PC-3 (cell line): ENCODE results near the gene RHEBL1. TPM values are rescaled to one million over a fixed set of nuclear protein-coding genes. Genes with fewer than 3 reads are reported as not detected.

Experiments
- ATAC-seq: fragments of 200-7000 bp; cut with Tn5 transposase; 2 replicates; pipeline ENCODE4 v1.9.1; 2020; ENCODE audit warnings: mild to moderate bottlenecking, moderate library complexity
- BruUV-seq: library from RNA; stranded (reverse); fragments of 400-500 nt; replicated peaks from 2 replicates; lab custom pipeline; 2021; lab: Mats Ljungman, UMichigan
- CTCF ChIA-PET: fragments of 300-600 bp; sonication (Branson Sonifier 250); formaldehyde crosslinking; loops from one replicate; lab custom pipeline; 2022; ENCODE audit warnings: antibody characterized with exemption; lab: Charles Lee
- POLR2A ChIA-PET: fragments of 300-600 bp; sonication (Branson Sonifier 250); formaldehyde crosslinking; loops from one replicate; lab custom pipeline; 2022; ENCODE audit warnings: antibody characterized with exemption; ENCODE audit not compliant: unreplicated experiment; lab: Charles Lee
- DNase-seq: peaks from one replicate; pipeline ENCODE4 v3.0.0-alpha.2; 2015
- H2AFZ ChIP-seq: fragments of 300-600 bp; sonication (generic); 2 replicates; pipeline ENCODE4 v1.6.0; 2016; ENCODE audit warnings: antibody characterized with exemption, low read length
- H3F3A ChIP-seq: fragments of 300-600 bp; sonication (generic); one replicate; pipeline ENCODE4 v1.6.0; 2017; ENCODE audit warnings: antibody characterized with exemption, low read length, control low read depth, mild to moderate bottlenecking; ENCODE audit not compliant: unreplicated experiment
- H3K27ac ChIP-seq: fragments of 300-600 bp; sonication (generic); 2 replicates; pipeline ENCODE4 v1.5.1; 2016; ENCODE audit warnings: mild to moderate bottlenecking, low read length
- H3K27me3 ChIP-seq: fragments of 300-600 bp; sonication (generic); 2 replicates; pipeline ENCODE4 v1.6.1; 2016; ENCODE audit warnings: low read length, mixed read lengths
- H3K36me3 ChIP-seq: fragments of 300-600 bp; sonication (generic); 2 replicates; pipeline ENCODE4 v1.6.1; 2016; ENCODE audit warnings: low read depth, mixed run types, low read length, mixed read lengths
- H3K4me1 ChIP-seq: fragments of 300-600 bp; sonication (generic); 2 replicates; pipeline ENCODE4 v1.5.1; 2016; ENCODE audit warnings: low read length; ENCODE audit not compliant: insufficient read depth
- H3K4me2 ChIP-seq: fragments of 300-600 bp; sonication (generic); 2 replicates; pipeline ENCODE4 v1.6.0; 2016; ENCODE audit warnings: low read length
- H3K4me3 ChIP-seq: fragments of 300-600 bp; sonication (generic); 2 replicates; pipeline ENCODE4 v1.5.1; 2016; ENCODE audit warnings: mild to moderate bottlenecking, low read length, mixed read lengths
- H3K79me2 ChIP-seq: fragments of 300-600 bp; sonication (generic); 2 replicates; pipeline ENCODE4 v1.6.1; 2017; ENCODE audit warnings: low read length, mixed read lengths
- H3K9ac ChIP-seq: fragments of 300-600 bp; sonication (generic); 2 replicates; pipeline ENCODE4 v1.6.0; 2016; ENCODE audit warnings: mild to moderate bottlenecking, low read length
- H3K9me2 ChIP-seq: fragments of 300-600 bp; sonication (generic); replicated peaks from 2 replicates; pipeline ENCODE4 v1.6.1; 2016; ENCODE audit warnings: mixed run types, low read length, mixed read lengths
- H3K9me3 ChIP-seq: fragments of 300-600 bp; sonication (generic); 2 replicates; pipeline ENCODE4 v1.6.1; 2016; ENCODE audit warnings: low read length, mixed read lengths
- H4K20me1 ChIP-seq: fragments of 300-600 bp; sonication (generic); 2 replicates; pipeline ENCODE4 v1.6.1; 2016; ENCODE audit warnings: low read length, mixed read lengths
- EZH2 ChIP-seq: fragments of 300-600 bp; sonication (generic); IDR thresholded peaks from one replicate; pipeline ENCODE4 v1.6.1; 2017; ENCODE audit warnings: antibody characterized with exemption, mild to moderate bottlenecking, low read length; ENCODE audit not compliant: unreplicated experiment
- EZH2phosphoT487 ChIP-seq: fragments of 300-600 bp; sonication (generic); IDR thresholded peaks from 2 replicates; pipeline ENCODE4 v1.6.1; 2018; ENCODE audit warnings: mild to moderate bottlenecking, antibody characterized with exemption, low read length, borderline replicate concordance
- intact Hi-C: fragments of 100-400 bp; cut with micrococcal nuclease; formaldehyde crosslinking; loops from 2 replicates; pipeline ENCODE4 v1.9.0; 2023
- total RNA-seq: library from RNA; depleted of rRNA; stranded (reverse); fragments of >200 nt; gene quantifications from 2 replicates; pipeline ENCODE4 v1.2.3, GENCODE V29; 2014
- TF ChIP-seq, protein P1 (sequence below): fragments of 300-600 bp; sonication (generic); conservative IDR thresholded peaks from 2 replicates; pipeline ENCODE4 v1.5.1; 2017; ENCODE audit warnings: antibody characterized with exemption, low read depth, mild to moderate bottlenecking, low read length

RHEBL1 gene
- total RNA-seq, 1 experiment from 2014 or later = 5.0 TPM

DNA sequence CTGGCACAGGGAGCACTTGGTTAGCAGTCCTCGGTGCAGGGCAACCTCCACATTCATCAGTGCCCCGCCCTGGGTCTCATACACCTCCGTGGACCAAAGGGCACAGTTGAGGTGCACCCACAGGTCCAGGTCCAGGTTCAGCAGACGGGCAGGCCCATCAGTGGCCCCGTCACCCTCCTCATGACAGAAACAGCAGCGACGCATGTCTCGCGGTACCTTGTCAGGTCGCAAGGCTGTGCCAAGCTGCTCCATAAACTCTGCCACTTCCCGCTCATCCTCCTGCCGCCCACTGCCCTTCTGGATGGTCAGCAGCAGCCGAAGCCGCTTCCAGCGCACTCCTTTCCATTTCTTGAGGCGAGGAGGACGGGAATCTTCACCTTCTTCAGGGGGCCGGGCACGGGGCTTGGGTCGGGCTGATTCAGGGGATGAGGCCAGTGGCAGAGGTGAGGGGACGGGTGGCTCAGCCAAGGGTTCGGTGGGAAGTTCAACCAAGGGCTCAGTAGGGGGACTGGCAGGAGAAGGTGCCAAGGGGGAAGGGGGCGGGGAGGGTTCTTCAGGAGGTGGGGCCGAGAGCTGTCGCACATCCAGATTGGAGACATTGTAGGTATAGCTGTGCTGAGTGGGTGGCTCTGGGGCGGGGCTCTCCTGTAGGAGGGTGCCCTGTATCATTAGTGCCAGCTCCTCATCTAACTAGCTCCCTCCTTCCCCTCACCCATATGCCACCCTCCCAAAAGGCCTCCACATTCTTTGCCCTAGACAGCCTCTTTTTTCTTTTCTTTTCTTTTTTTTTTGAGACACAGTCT, 42.9 kb downstream of the RHEBL1 start:
- DNase-seq (no peak), ATAC-seq (no peak)
- TF ChIP-seq EZH2 (no peak), EZH2phosphoT487 (no peak)
- TF ChIP-seq, protein P1, sequence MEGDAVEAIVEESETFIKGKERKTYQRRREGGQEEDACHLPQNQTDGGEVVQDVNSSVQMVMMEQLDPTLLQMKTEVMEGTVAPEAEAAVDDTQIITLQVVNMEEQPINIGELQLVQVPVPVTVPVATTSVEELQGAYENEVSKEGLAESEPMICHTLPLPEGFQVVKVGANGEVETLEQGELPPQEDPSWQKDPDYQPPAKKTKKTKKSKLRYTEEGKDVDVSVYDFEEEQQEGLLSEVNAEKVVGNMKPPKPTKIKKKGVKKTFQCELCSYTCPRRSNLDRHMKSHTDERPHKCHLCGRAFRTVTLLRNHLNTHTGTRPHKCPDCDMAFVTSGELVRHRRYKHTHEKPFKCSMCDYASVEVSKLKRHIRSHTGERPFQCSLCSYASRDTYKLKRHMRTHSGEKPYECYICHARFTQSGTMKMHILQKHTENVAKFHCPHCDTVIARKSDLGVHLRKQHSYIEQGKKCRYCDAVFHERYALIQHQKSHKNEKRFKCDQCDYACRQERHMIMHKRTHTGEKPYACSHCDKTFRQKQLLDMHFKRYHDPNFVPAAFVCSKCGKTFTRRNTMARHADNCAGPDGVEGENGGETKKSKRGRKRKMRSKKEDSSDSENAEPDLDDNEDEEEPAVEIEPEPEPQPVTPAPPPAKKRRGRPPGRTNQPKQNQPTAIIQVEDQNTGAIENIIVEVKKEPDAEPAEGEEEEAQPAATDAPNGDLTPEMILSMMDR = no peak
- Histone ChIP-seq H3K4me3 (no peak overlapping the region), H3K27me3 (no peaks in the 10 kb centered on the region), H2AFZ (no peak overlapping the region), H3K9me2 (no peaks in the 10 kb centered on the region), H3K4me1 (no peaks in the 10 kb centered on the region), H3K9ac (no peak overlapping the region), H3K9me3 (no peaks in the 10 kb centered on the region), H3K27ac (no peak overlapping the region), H4K20me1 (no peaks in the 10 kb centered on the region), H3K4me2 (no peak overlapping the region), H3K79me2 (no peaks in the 10 kb centered on the region), H3K36me3 (peaks cover 40% of the 10 kb centered on the region), H3F3A (no peaks in the 10 kb centered on the region)
- POLR2A ChIA-PET = no interaction called here
- BruUV-seq = TSS peak; percentile 12
- intact Hi-C loops = no loop called here
- CTCF ChIA-PET = no interaction called here

DNA sequence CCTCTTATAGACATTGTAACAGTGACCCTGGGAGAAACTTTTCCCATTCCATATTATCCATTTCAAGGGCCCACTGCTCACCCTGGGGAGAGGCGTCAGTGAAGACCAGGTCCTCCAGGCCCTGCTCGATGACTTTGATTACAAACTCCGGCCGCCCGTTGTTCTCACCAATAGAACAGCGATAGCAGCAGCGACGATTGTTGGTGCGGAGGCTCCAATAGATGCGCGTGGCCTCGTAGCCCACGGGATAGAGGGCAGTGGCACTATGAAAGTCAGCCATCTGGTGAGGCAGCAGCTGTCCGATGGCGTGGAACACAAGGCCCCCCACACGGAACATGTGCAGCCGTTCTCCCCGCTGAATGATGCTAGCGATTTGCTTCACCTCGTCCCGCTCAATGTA, 43.7 kb downstream of the RHEBL1 start:
- DNase-seq = no peak
- no peaks in the 10 kb centered on the region for H3K9me2 ChIP-seq
- no peak overlapping the region for H3K9ac ChIP-seq
- ATAC-seq = no peak
- POLR2A ChIA-PET = no interaction called here
- H3K4me2 ChIP-seq = no peak overlapping the region
- H4K20me1 ChIP-seq = no peaks in the 10 kb centered on the region
- H3K9me3 ChIP-seq = no peaks in the 10 kb centered on the region
- H3F3A ChIP-seq = no peaks in the 10 kb centered on the region
- BruUV-seq = no TSS peak
- CTCF ChIA-PET = no interaction called here
- H3K79me2 ChIP-seq = no peaks in the 10 kb centered on the region
- no peak overlapping the region for H3K4me3 ChIP-seq
- no peaks in the 10 kb centered on the region for H3K4me1 ChIP-seq
- no peaks in the 10 kb centered on the region for H3K27me3 ChIP-seq
- H3K36me3 ChIP-seq = peaks cover 38% of the 10 kb centered on the region
- TF ChIP-seq, protein P1 = no peak
- TF ChIP-seq EZH2phosphoT487 = no peak
- TF ChIP-seq EZH2 = no peak
- intact Hi-C loops = no loop called here
- H3K27ac ChIP-seq = no peak overlapping the region
- no peak overlapping the region for H2AFZ ChIP-seq

DNA sequence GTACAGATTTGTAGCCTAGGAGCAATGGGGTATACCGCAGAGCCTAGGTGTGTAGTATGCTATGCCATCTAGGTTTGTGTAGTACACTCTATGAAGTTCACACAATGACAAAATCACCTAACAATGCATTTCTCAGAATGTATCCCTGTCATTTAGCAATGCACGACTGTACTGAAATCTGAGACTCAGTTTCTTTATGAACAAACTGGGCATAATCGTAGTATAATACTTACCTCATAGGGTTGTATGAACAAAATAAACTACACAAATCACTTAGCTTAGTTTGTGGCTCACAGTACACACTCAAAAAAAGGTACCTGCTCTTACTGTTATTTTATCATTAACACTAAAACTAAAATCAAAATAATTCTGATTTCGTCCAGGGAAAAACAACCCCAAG, 44.3 kb downstream of the RHEBL1 start:
- no peaks in the 10 kb centered on the region for H3K9me3 ChIP-seq
- H3K4me2 ChIP-seq = no peak overlapping the region
- no peak overlapping the region for H3K27ac ChIP-seq
- H3K4me1 ChIP-seq = no peaks in the 10 kb centered on the region
- no peaks in the 10 kb centered on the region for H4K20me1 ChIP-seq
- CTCF ChIA-PET = no interaction called here
- H3K4me3 ChIP-seq = no peak overlapping the region
- H3K9ac ChIP-seq = no peak overlapping the region
- H2AFZ ChIP-seq = no peak overlapping the region
- H3F3A ChIP-seq = no peaks in the 10 kb centered on the region
- intact Hi-C loops = no loop called here
- H3K36me3 ChIP-seq = peaks cover 38% of the 10 kb centered on the region
- H3K79me2 ChIP-seq = no peaks in the 10 kb centered on the region
- ATAC-seq = no peak
- H3K27me3 ChIP-seq = no peaks in the 10 kb centered on the region
- POLR2A ChIA-PET = no interaction called here
- BruUV-seq = no TSS peak
- TF ChIP-seq, protein P1 = no peak
- TF ChIP-seq EZH2phosphoT487 (no peak), EZH2 (no peak)
- H3K9me2 ChIP-seq = no peaks in the 10 kb centered on the region
- DNase-seq = no peak
